DND-41 (cell line): ENCODE measurements around the gene GSC2.

Experiments used
- CTCF ChIP-seq: IDR thresholded peaks from 2 replicates; pipeline ENCODE4 v1.5.1; 2012; ENCODE audit warnings: borderline replicate concordance, low read length, moderate library complexity, mild to moderate bottlenecking; ENCODE audit not compliant: poor library complexity, severe bottlenecking; ENCODE audit errors: extremely low read depth
- EZH2 ChIP-seq: IDR thresholded peaks from 3 replicates; pipeline ENCODE4 v1.6.1; 2012; ENCODE audit warnings: borderline replicate concordance, low read depth, mild to moderate bottlenecking, moderate library complexity, low read length, inconsistent platforms; ENCODE audit not compliant: severe bottlenecking

GRCh38 chr22:19143212-19143611 lies 6.9 kb downstream of the GSC2 start:
- TF ChIP-seq CTCF, result no peak
- TF ChIP-seq EZH2, result no peak
